CD4-positive, alpha-beta T cell (primary cell): Measurements from ENCODE around the gene PCK2. TPM values are rescaled to one million over a fixed set of nuclear protein-coding genes. Genes with fewer than 3 reads are reported as not detected.

ENCODE experiments used
- ATAC-seq: fragments of 200-7000 bp; cut with Tn5 transposase; one replicate; pipeline ENCODE4 v1.10.0; 2022; ENCODE audit warnings: mild to moderate bottlenecking; ENCODE audit not compliant: poor library complexity
- CTCF ChIA-PET: fragments of 350-600 bp; sonication (Branson Sonifier 250); formaldehyde crosslinking; loops from one replicate; lab custom pipeline; 2021; ENCODE audit warnings: antibody characterized with exemption, inconsistent platforms; lab: Charles Lee
- POLR2A ChIA-PET: fragments of 350-600 bp; sonication (Branson Sonifier 250); formaldehyde crosslinking; loops from one replicate; lab custom pipeline; 2021; ENCODE audit warnings: antibody characterized with exemption, inconsistent platforms; lab: Charles Lee
- DNase-seq, 14 experiments: peaks; one replicate each; pipeline ENCODE4 v3.0.0-alpha.2; 2013 to 2020; ENCODE audit warnings: mixed read lengths in 2 of 14
- H3K27ac ChIP-seq, 2 donors: one replicate each; pipeline versions ENCODE4 v1.5.1 to v1.7.0; 2013; ENCODE audit warnings: low read length in 2 of 2, low read depth in 1 of 2, mild to moderate bottlenecking in 1 of 2
- H3K27me3 ChIP-seq, 2 experiments: 1 replicate in 1 of 2; 2 replicates in 1 of 2; pipeline versions ENCODE4 v1.6.1 to v1.7.0; 2013; ENCODE audit warnings: low read length in 2 of 2, control low read depth in 1 of 2, mild to moderate bottlenecking in 1 of 2, moderate library complexity in 1 of 2; ENCODE audit not compliant: insufficient read depth in 2 of 2, control insufficient read depth in 1 of 2
- H3K36me3 ChIP-seq: one replicate; pipeline ENCODE4 v1.6.1; 2013; ENCODE audit warnings: low read length, control low read depth; ENCODE audit not compliant: insufficient read depth
- H3K4me1 ChIP-seq: one replicate; pipeline ENCODE4 v1.6.1; 2013; ENCODE audit warnings: low read length, control low read depth; ENCODE audit not compliant: insufficient read depth
- H3K4me3 ChIP-seq: one replicate; pipeline ENCODE4 v1.5.1; 2013; ENCODE audit warnings: mild to moderate bottlenecking, low read length, moderate library complexity
- H3K9me3 ChIP-seq, 2 experiments: 1 replicate in 1 of 2; 2 replicates in 1 of 2; pipeline versions ENCODE4 v1.6.1 to v1.7.0; 2013; ENCODE audit warnings: low read length in 2 of 2, mild to moderate bottlenecking in 2 of 2, control low read depth in 1 of 2, moderate library complexity in 1 of 2; ENCODE audit not compliant: control insufficient read depth in 1 of 2, insufficient read depth in 1 of 2
- H3K27ac Mint-ChIP-seq: one replicate; pipeline ENCODE4 v1.8.0; 2020; ENCODE audit warnings: mixed read lengths
- H3K27me3 Mint-ChIP-seq: one replicate; pipeline ENCODE4 v1.8.0; 2021; ENCODE audit warnings: mixed read lengths
- H3K36me3 Mint-ChIP-seq: one replicate; pipeline ENCODE4 v1.8.0; 2021; ENCODE audit warnings: low read depth, mixed read lengths
- H3K4me1 Mint-ChIP-seq: one replicate; pipeline ENCODE4 v1.8.0; 2021; ENCODE audit warnings: low read depth, mixed read lengths
- H3K4me3 Mint-ChIP-seq: one replicate; pipeline ENCODE4 v1.8.0; 2020; ENCODE audit warnings: mild to moderate bottlenecking, mixed read lengths
- H3K9me3 Mint-ChIP-seq: one replicate; pipeline ENCODE4 v1.8.0; 2020; ENCODE audit warnings: mixed read lengths
- CTCF ChIP-seq: fragments of 200-600 bp; IDR thresholded peaks from one replicate; pipeline ENCODE4 v1.8.0; 2022; ENCODE audit warnings: antibody characterized with exemption, mild to moderate bottlenecking
- intact Hi-C, 2 experiments: fragments of 100-400 bp; cut with DNase I in 1 of 2; cut with micrococcal nuclease in 1 of 2; formaldehyde crosslinking; loops; one replicate each; pipeline versions ENCODE4 v1.15.1 to v1.9.0; 2023 to 2025; cut with DNase I, micrococcal nuclease
- total RNA-seq, 174 experiments: library from RNA in 2 of 174; stranded (reverse) in 2 of 174; gene quantifications; one replicate each; pipeline ENCODE4 v1.2.3 and lab custom pipeline; 2021 to 2026

Gene PCK2
- total RNA-seq, 2 experiments from 2014 or later: 5.2 to 7.4 TPM

GRCh38 chr14:24138396-24139271, 44.5 kb downstream of the PCK2 start:
- Mint-ChIP-seq H3K27ac (peak overlapping the region; percentile 85), H3K27me3 (no peaks in the 10 kb centered on the region), H3K36me3 (peaks cover 63% of the 10 kb centered on the region), H3K4me3 (peak overlapping the region; percentile 94), H3K9me3 (no peaks in the 10 kb centered on the region), H3K4me1 (peaks cover 70% of the 10 kb centered on the region)
- CTCF ChIA-PET: interaction anchor here (0.7 to 5.0 kb wide), 6 partner anchors 8 to 158 kb away, joined by 3 to 33 read pairs (median 4); partner anchors contain the start of genes IRF9 and RNF31
- peaks cover 58% of the 10 kb centered on the region for H3K4me1 ChIP-seq
- TF ChIP-seq CTCF: no peak
- H3K36me3 ChIP-seq: peaks cover 38% of the 10 kb centered on the region
- intact Hi-C loops: no loop called here
- peak overlapping the region in 1 of 2 donors; percentile 15 for H3K27ac ChIP-seq
- H3K27me3 ChIP-seq: no peaks in the 10 kb centered on the region
- no peak overlapping the region for H3K4me3 ChIP-seq
- no peak for ATAC-seq
- peak in 1 of 14 experiments; percentile 21 for DNase-seq
- H3K9me3 ChIP-seq: no peaks in the 10 kb centered on the region
- POLR2A ChIA-PET: interaction anchor here (3.4 to 11.7 kb wide), 3 partner anchors 10 to 23 kb away, joined by 61 to 296 read pairs (median 127); partner anchors contain the start of genes DCAF11, IRF9, NRL and PSME2

- no peak for TF ChIP-seq CTCF
- ATAC-seq (no peak), DNase-seq (peak in 2 of 14 experiments; percentile 45 to 49)
- Histone ChIP-seq H3K4me3 (no peak overlapping the region), H3K27ac (no peak overlapping the region), H3K36me3 (peaks cover 45% of the 10 kb centered on the region), H3K27me3 (no peaks in the 10 kb centered on the region), H3K9me3 (no peaks in the 10 kb centered on the region), H3K4me1 (peaks cover 64% of the 10 kb centered on the region)
- ChIA-PET CTCF (interaction anchor here (1.7 kb wide), 1 partner anchor 22 kb away, joined by 3 read pairs; the partner anchor contains the start of gene IRF9), POLR2A (interaction anchor here (0.7 to 11.7 kb wide), 4 partner anchors 9 to 76 kb away, joined by 3 to 296 read pairs (median 88); partner anchors contain the start of genes DCAF11, IRF9, MDP1 and NRL)
- no peaks in the 10 kb centered on the region for H3K9me3 Mint-ChIP-seq
- H3K4me3 Mint-ChIP-seq: peak overlapping the region; percentile 94
- intact Hi-C loops: no loop called here
- H3K27me3 Mint-ChIP-seq: no peaks in the 10 kb centered on the region
- peak overlapping the region; percentile 85 for H3K27ac Mint-ChIP-seq
- H3K36me3 Mint-ChIP-seq: peaks cover 71% of the 10 kb centered on the region
- H3K4me1 Mint-ChIP-seq: peaks cover 72% of the 10 kb centered on the region
Observed at GRCh38 chr14:24139272-24139934, 45.3 kb downstream of the PCK2 start.
